Thoracic aorta (tissue), 2 donors: ENCODE results near the gene HYDIN. TPM values are rescaled to one million over a fixed set of nuclear protein-coding genes. Genes with fewer than 3 reads are reported as not detected.

Source experiments
- ATAC-seq: fragments of 150-250 bp; one replicate; pipeline ENCODE4 v1.8.0; 2017; ENCODE audit warnings: low read depth; ENCODE audit not compliant: insufficient number of reproducible peaks, low FRiP score
- DNase-seq: peaks from one replicate; pipeline ENCODE4 v3.0.0-alpha.2; 2020; ENCODE audit warnings: low spot score
- H3K27ac ChIP-seq, 2 donors: fragments of 200-600 bp; sonication (generic); 1 replicate in 1 of 2; 2 replicates in 1 of 2; pipeline ENCODE4 v1.5.1; 2016; ENCODE audit warnings: mild to moderate bottlenecking in 2 of 2, moderate library complexity in 2 of 2
- H3K27me3 ChIP-seq: fragments of 200-600 bp; sonication (generic); replicated peaks from 2 replicates; pipeline ENCODE4 v1.6.0; 2016; ENCODE audit warnings: mild to moderate bottlenecking; ENCODE audit not compliant: insufficient read depth
- H3K36me3 ChIP-seq: fragments of 200-600 bp; sonication (generic); one replicate; pipeline ENCODE4 v1.5.1; 2016
- H3K4me1 ChIP-seq, 2 donors: fragments of 200-600 bp; sonication (generic); 1 replicate in 1 of 2; 2 replicates in 1 of 2; pipeline versions ENCODE4 v1.5.1 to v1.6.0; 2016; ENCODE audit warnings: low read depth in 2 of 2, mild to moderate bottlenecking in 1 of 2; ENCODE audit not compliant: control insufficient read depth in 1 of 2
- H3K4me3 ChIP-seq: fragments of 200-600 bp; sonication (generic); 2 replicates; pipeline ENCODE4 v1.5.1; 2016; ENCODE audit warnings: mild to moderate bottlenecking
- H3K9me3 ChIP-seq: fragments of 200-600 bp; sonication (generic); 2 replicates; pipeline ENCODE4 v1.5.1; 2016
- total RNA-seq, 2 donors: library from RNA; depleted of rRNA; stranded (reverse); fragments of >200 nt; gene quantifications; one replicate each; pipeline versions ENCODE4 v1.1.0 to v1.2.3, GENCODE V29; 2016
- TF ChIP-seq, protein P1 (sequence below): fragments of 200-600 bp; sonication (generic); IDR thresholded peaks from one replicate; pipeline ENCODE4 v1.5.1; 2019; ENCODE audit warnings: antibody characterized with exemption

The HYDIN gene
- total RNA-seq, result 1 to 10 TPM; 4.3 to 5.4 TPM

DNA sequence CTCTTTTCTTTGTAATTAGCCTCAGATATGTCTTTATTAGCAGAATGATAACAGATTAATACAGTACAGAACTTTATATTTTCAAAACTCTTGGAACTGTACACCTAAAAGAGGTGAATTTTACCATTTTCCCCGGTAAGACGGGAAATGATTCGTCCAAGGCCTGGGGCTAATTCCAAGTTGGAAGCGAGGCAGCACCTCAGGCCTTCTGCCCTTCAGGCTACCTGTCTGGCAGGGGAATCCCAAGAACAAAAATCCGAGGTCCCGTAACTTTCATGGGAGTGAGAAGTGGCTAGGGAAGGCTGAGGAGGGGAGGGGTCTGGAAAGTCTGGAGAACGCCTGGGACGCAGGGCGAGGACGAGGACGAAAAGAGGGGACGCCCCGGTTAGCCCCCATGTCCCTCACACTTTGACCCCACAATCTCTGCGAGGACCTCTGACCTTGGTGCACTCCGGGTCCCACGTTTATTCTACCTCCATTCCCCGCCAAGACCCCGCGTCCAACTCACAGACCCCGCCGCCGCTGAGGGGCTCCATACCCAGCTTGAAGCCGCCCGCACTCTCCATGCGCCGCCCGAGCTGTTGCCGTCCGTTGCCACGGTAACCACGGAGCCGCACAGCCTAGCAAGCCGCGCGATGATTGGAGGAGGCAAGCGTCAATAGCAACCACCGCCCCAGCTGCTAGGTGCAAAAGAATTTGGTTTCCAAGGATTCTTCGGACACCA, at the start of gene HYDIN:
Gene HYDIN, minus strand, starts transcription at position 601 of the 724 bp plus-strand sequence. CDS start 43,827 bp downstream, outside the sequence.
- no peak for ATAC-seq

DNA sequence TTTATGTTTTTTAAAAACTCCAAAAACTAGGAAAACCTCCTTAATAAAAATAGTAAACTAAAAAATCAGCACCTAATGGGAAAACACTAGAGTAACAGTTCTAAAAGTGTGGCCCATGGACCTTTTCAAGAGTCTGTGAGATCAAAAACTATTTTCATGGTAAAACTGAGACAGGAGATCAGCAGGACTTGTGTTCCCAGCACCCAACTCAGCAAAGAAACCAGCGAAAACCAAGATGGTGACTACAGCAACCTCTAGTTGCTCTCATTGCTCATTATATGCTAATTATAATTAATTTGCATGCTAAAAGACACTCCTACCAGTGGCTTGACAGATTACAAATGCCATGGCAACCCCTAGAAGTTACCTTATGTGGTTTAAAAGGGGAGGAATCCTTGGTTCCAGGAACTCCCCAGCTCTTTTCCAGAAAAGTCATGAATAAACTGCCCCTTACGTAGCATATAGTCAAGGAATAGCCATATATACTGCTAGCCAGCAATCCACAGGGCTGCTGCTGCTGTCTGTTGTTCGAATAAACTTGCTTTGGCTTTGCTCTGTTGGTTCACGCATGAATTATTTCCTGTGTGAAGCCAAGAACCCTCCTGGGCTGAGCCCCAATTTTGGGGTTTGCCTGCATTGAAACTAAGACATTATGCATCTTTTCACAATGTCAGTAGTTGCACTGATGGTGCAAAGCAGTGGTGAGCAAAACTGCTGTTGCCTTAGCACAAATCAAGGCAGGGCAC, 46.2 kb upstream of the HYDIN start:
- TF ChIP-seq, protein P1, sequence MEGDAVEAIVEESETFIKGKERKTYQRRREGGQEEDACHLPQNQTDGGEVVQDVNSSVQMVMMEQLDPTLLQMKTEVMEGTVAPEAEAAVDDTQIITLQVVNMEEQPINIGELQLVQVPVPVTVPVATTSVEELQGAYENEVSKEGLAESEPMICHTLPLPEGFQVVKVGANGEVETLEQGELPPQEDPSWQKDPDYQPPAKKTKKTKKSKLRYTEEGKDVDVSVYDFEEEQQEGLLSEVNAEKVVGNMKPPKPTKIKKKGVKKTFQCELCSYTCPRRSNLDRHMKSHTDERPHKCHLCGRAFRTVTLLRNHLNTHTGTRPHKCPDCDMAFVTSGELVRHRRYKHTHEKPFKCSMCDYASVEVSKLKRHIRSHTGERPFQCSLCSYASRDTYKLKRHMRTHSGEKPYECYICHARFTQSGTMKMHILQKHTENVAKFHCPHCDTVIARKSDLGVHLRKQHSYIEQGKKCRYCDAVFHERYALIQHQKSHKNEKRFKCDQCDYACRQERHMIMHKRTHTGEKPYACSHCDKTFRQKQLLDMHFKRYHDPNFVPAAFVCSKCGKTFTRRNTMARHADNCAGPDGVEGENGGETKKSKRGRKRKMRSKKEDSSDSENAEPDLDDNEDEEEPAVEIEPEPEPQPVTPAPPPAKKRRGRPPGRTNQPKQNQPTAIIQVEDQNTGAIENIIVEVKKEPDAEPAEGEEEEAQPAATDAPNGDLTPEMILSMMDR, result no peak

More for the DNA sequence above, at the start of gene HYDIN:
- no peak for DNase-seq
- Histone ChIP-seq H3K27ac (no peak within 1 kb of the TSS), H3K36me3 (no peaks in the 10 kb centered on the region), H3K4me1 (no peaks in the 10 kb centered on the region), H3K4me3 (no peak within 1 kb of the TSS), H3K27me3 (no peaks in the 10 kb centered on the region), H3K9me3 (peaks cover 6% of the 10 kb centered on the region)
- TF ChIP-seq, protein P1, result no peak

DNA sequence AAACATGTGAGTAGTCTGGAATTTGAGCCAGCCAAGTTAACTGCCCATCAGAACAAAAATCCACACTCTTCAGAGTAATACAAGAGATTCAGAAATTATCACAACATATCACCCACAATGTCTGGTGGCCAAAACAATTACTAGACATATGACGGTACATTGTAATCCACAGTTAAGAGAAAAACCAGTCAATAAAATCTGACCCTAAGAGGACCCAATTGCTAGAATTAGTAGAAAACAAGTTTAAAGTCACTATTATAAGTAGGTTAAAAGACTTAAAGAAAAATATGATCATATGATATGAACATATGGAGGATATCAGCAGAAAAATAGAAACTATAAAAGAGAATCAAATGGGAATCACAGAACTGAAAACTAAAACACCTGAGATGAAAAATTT, 42.9 kb upstream of the HYDIN start:
- no peaks in the 10 kb centered on the region for H3K27me3 ChIP-seq
- ATAC-seq, result no peak
- DNase-seq, result no peak
- no peaks in the 10 kb centered on the region for H3K36me3 ChIP-seq
- H3K4me3 ChIP-seq, result no peak overlapping the region
- H3K4me1 ChIP-seq, result no peaks in the 10 kb centered on the region
- TF ChIP-seq, protein P1, result no peak
- no peak overlapping the region for H3K27ac ChIP-seq
- H3K9me3 ChIP-seq, result no peaks in the 10 kb centered on the region

More for the DNA sequence above, 46.2 kb upstream of the HYDIN start:
- no peak overlapping the region for H3K4me3 ChIP-seq
- no peaks in the 10 kb centered on the region for H3K36me3 ChIP-seq
- H3K4me1 ChIP-seq, result no peaks in the 10 kb centered on the region
- H3K27ac ChIP-seq, result no peak overlapping the region
- DNase-seq (no peak), ATAC-seq (no peak)
- H3K9me3 ChIP-seq, result no peaks in the 10 kb centered on the region
- H3K27me3 ChIP-seq, result no peaks in the 10 kb centered on the region

DNA sequence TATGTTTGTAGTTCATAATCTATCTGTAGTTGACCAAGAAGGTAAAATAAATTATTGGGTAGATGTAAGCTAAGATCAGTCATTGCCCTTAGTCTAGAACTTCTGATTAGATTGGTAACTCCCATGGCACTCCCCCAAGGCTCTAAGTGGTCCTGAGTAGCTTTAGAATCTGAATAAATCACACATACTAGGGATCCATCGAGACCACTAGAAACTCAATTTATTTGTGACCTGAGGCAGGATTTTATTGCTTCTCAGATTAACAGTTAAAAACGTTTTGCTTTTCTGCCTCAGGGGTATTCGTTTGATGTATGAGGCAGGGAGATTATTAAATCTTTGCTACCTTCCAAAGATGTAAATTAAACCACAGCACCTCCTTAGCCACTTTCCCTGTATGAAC, 33.8 kb upstream of the HYDIN start:
- no peaks in the 10 kb centered on the region for H3K4me1 ChIP-seq
- H3K4me3 ChIP-seq, result no peak overlapping the region
- ATAC-seq, result no peak
- no peaks in the 10 kb centered on the region for H3K27me3 ChIP-seq
- DNase-seq, result no peak
- no peaks in the 10 kb centered on the region for H3K36me3 ChIP-seq
- no peaks in the 10 kb centered on the region for H3K9me3 ChIP-seq
- H3K27ac ChIP-seq, result no peak overlapping the region
- TF ChIP-seq, protein P1, result no peak

GRCh38 chr16:71263582-71263981, 33.1 kb upstream of the HYDIN start:
- no peak overlapping the region for H3K4me3 ChIP-seq
- no peaks in the 10 kb centered on the region for H3K36me3 ChIP-seq
- no peaks in the 10 kb centered on the region for H3K9me3 ChIP-seq
- TF ChIP-seq, protein P1, result no peak
- H3K27me3 ChIP-seq, result no peaks in the 10 kb centered on the region
- no peak for DNase-seq
- no peak overlapping the region for H3K27ac ChIP-seq
- no peak for ATAC-seq
- no peaks in the 10 kb centered on the region for H3K4me1 ChIP-seq
